OCI-LY3 (cell line): ENCODE data around the gene YAP1.

Experiments used
- H2AFZ ChIP-seq: fragments of 200-600, 300-600 bp; shearing (Covaris generic); 2 replicates; pipeline ENCODE4 v1.6.0; 2014; ENCODE audit warnings: antibody characterized with exemption, low read depth, low read length
- H3K27ac ChIP-seq: fragments of 200-600, 300-600 bp; sonication (generic); 2 replicates; pipeline ENCODE4 v1.5.1; 2014; ENCODE audit warnings: mild to moderate bottlenecking, low read length, moderate library complexity, mixed read lengths
- H3K27me3 ChIP-seq: fragments of 200-600, 300-600 bp; sonication (generic); 2 replicates; pipeline ENCODE4 v1.6.1; 2014; ENCODE audit warnings: low read depth, low read length, mixed read lengths
- H3K36me3 ChIP-seq: fragments of 200-600, 300-600 bp; sonication (generic); replicated peaks from 2 replicates; pipeline ENCODE3; 2014; ENCODE audit warnings: low read depth, low read length, mixed read lengths
- H3K4me1 ChIP-seq: fragments of 300-600, 200-600 bp; sonication (generic); 2 replicates; pipeline ENCODE4 v1.6.1; 2014; ENCODE audit warnings: low read length, mixed read lengths
- H3K4me2 ChIP-seq: fragments of 200-600, 300-600 bp; sonication (generic); 2 replicates; pipeline ENCODE4 v1.6.1; 2014; ENCODE audit warnings: low read length, mixed read lengths
- H3K4me3 ChIP-seq: fragments of 300-600, 200-600 bp; sonication (generic); 2 replicates; pipeline ENCODE4 v1.5.1; 2014; ENCODE audit warnings: antibody characterized with exemption, mild to moderate bottlenecking, low read length, moderate library complexity
- H3K79me2 ChIP-seq: fragments of 300-600, 200-600 bp; shearing (Covaris generic); 2 replicates; pipeline ENCODE4 v1.6.1; 2014; ENCODE audit warnings: mild to moderate bottlenecking, low read length, mixed read lengths
- H3K9ac ChIP-seq: fragments of 300-600, 200-600 bp; shearing (Covaris generic); 2 replicates; pipeline ENCODE4 v1.6.0; 2014; ENCODE audit warnings: mild to moderate bottlenecking, low read length, moderate library complexity
- H3K9me3 ChIP-seq: fragments of 200-600, 300-600 bp; shearing (Covaris generic); 2 replicates; pipeline ENCODE4 v1.6.1; 2014; ENCODE audit warnings: low read length, mixed read lengths; ENCODE audit not compliant: insufficient read depth
- H4K20me1 ChIP-seq: fragments of 200-600, 300-600 bp; sonication (generic); 2 replicates; pipeline ENCODE4 v1.6.1; 2016; ENCODE audit warnings: low read length, mixed read lengths; ENCODE audit not compliant: insufficient read depth
- EZH2phosphoT487 ChIP-seq: fragments of 200-600 bp; shearing (Covaris generic); IDR thresholded peaks from 2 replicates; pipeline ENCODE4 v1.6.1; 2018; ENCODE audit warnings: antibody characterized with exemption, mixed run types, low read depth
- TF ChIP-seq, protein P1 (sequence below): fragments of 200-600, 300-600 bp; sonication (generic); IDR thresholded peaks from 2 replicates; pipeline ENCODE4 v1.5.1; 2014; ENCODE audit warnings: antibody characterized with exemption, low read length, low read depth

Gene YAP1

DNA sequence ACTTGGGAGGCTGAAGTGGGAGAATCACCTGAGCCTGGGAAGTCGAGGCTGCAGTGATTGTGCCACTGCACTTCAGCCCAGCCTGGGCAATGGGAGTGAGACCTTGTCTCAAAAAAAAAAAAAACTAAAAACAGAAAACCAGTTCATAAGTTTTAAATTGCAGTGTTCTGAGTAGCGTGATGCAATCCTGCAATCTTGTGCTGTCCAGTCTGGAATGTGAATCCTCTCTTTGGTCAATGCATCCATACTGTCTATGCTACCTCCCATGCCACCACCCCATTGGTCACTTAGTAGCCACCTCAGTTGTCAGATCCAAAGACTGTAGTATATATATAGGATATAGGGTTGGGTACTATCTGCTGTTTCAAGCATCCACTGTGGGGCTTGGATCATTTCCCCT lies 11.1 kb downstream of the YAP1 start:
- H3K4me3 ChIP-seq, result no peak overlapping the region
- no peaks in the 10 kb centered on the region for H3K4me1 ChIP-seq
- no peak overlapping the region for H2AFZ ChIP-seq
- TF ChIP-seq, protein P1, sequence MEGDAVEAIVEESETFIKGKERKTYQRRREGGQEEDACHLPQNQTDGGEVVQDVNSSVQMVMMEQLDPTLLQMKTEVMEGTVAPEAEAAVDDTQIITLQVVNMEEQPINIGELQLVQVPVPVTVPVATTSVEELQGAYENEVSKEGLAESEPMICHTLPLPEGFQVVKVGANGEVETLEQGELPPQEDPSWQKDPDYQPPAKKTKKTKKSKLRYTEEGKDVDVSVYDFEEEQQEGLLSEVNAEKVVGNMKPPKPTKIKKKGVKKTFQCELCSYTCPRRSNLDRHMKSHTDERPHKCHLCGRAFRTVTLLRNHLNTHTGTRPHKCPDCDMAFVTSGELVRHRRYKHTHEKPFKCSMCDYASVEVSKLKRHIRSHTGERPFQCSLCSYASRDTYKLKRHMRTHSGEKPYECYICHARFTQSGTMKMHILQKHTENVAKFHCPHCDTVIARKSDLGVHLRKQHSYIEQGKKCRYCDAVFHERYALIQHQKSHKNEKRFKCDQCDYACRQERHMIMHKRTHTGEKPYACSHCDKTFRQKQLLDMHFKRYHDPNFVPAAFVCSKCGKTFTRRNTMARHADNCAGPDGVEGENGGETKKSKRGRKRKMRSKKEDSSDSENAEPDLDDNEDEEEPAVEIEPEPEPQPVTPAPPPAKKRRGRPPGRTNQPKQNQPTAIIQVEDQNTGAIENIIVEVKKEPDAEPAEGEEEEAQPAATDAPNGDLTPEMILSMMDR, result no peak
- TF ChIP-seq EZH2phosphoT487, result no peak
- H3K36me3 ChIP-seq, result no peaks in the 10 kb centered on the region
- no peaks in the 10 kb centered on the region for H3K79me2 ChIP-seq
- no peaks in the 10 kb centered on the region for H3K9me3 ChIP-seq
- no peak overlapping the region for H3K9ac ChIP-seq
- no peaks in the 10 kb centered on the region for H4K20me1 ChIP-seq
- no peaks in the 10 kb centered on the region for H3K27me3 ChIP-seq
- no peak overlapping the region for H3K4me2 ChIP-seq
- no peak overlapping the region for H3K27ac ChIP-seq

DNA sequence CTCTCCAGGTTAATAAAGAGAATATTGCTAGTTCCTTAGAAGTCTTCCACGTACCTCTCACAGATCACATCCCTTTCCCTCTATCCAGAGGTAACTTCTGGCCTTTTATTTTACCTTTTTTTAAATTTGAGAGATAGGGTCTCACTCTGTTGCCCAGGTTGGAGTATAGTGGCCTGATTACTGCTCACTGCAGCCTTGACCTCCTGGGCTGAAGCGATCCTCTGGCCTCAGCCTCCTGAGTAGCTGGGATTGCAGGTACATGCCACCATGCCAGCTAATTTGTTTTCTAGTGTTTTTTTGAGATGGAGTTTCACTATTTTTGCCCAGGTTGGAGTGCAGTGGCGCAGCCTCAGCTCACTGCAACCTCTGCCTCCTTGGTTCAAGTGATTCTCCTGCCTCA lies 24.4 kb downstream of the YAP1 start:
- no peaks in the 10 kb centered on the region for H3K36me3 ChIP-seq
- no peaks in the 10 kb centered on the region for H3K4me1 ChIP-seq
- H3K27ac ChIP-seq, result no peak overlapping the region
- no peak overlapping the region for H3K9ac ChIP-seq
- no peak overlapping the region for H2AFZ ChIP-seq
- H3K27me3 ChIP-seq, result no peaks in the 10 kb centered on the region
- H3K79me2 ChIP-seq, result no peaks in the 10 kb centered on the region
- H4K20me1 ChIP-seq, result no peaks in the 10 kb centered on the region
- no peak overlapping the region for H3K4me3 ChIP-seq
- no peak overlapping the region for H3K4me2 ChIP-seq
- TF ChIP-seq, protein P1, result no peak
- H3K9me3 ChIP-seq, result no peaks in the 10 kb centered on the region

DNA sequence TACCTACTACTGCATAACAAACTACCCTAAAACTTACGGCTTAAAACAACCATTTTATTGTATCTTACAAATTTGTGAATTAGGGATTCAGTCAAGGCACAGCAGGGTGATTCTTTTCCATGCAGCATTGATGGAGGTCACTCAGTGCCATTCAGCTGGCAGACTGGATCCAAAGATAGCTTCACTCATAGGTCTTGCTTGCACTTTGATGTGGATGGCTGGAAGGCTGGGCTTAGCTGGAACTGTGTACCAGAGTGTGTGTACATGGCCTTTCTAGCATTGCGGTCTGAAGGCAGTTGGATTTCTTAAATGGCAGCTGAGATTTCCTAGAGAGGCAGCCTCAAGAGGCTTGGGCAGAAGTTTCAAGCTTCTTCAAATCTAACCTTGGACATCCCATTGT lies 25.0 kb downstream of the YAP1 start:
- Histone ChIP-seq H3K27me3 (no peaks in the 10 kb centered on the region), H3K9ac (no peak overlapping the region), H3K9me3 (no peaks in the 10 kb centered on the region), H2AFZ (no peak overlapping the region), H3K4me2 (no peak overlapping the region), H3K36me3 (no peaks in the 10 kb centered on the region), H3K4me1 (no peaks in the 10 kb centered on the region), H3K79me2 (no peaks in the 10 kb centered on the region), H4K20me1 (no peaks in the 10 kb centered on the region), H3K4me3 (no peak overlapping the region), H3K27ac (no peak overlapping the region)
- TF ChIP-seq EZH2phosphoT487, result no peak
- TF ChIP-seq, protein P1, result no peak

DNA sequence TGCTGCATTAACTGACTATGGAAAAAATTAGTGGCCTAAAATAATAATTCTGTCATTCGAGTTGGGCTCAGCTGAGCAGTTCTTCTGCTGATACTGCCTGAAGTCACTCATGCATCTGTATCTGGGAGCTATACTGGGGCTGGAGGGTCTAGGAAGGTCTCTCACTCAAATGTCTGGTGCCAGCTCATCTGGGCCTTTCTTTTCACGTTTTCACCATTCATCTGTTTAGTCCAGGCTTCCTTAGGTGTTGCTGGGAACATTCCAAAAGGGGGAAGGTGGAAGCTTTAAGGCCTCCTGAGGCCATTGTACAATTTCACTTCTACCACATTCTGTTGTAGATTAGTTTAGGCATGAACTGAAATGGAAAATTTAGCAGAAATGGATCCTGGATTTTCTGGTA lies 28.0 kb downstream of the YAP1 start:
- H4K20me1 ChIP-seq, result no peaks in the 10 kb centered on the region
- no peaks in the 10 kb centered on the region for H3K9me3 ChIP-seq
- no peak overlapping the region for H2AFZ ChIP-seq
- TF ChIP-seq, protein P1, result no peak
- no peak for TF ChIP-seq EZH2phosphoT487
- H3K4me3 ChIP-seq, result no peak overlapping the region
- H3K27me3 ChIP-seq, result no peaks in the 10 kb centered on the region
- H3K27ac ChIP-seq, result no peak overlapping the region
- H3K79me2 ChIP-seq, result no peaks in the 10 kb centered on the region
- H3K4me2 ChIP-seq, result no peak overlapping the region
- H3K9ac ChIP-seq, result no peak overlapping the region
- H3K36me3 ChIP-seq, result no peaks in the 10 kb centered on the region
- no peaks in the 10 kb centered on the region for H3K4me1 ChIP-seq
